Neural progenitor cell (in vitro differentiated cells): ENCODE data around the gene SDK1.

Experiments used
- CTCF ChIP-seq: fragments of 200-600 bp; sonication (generic); IDR thresholded peaks from 2 replicates; pipeline ENCODE4 v1.5.1; 2017; ENCODE audit warnings: antibody characterized with exemption, mild to moderate bottlenecking
- EZH2phosphoT487 ChIP-seq: fragments of 200-600 bp; sonication (generic); IDR thresholded peaks from 2 replicates; pipeline ENCODE4 v1.6.1; 2017; ENCODE audit warnings: antibody characterized with exemption

DNA sequence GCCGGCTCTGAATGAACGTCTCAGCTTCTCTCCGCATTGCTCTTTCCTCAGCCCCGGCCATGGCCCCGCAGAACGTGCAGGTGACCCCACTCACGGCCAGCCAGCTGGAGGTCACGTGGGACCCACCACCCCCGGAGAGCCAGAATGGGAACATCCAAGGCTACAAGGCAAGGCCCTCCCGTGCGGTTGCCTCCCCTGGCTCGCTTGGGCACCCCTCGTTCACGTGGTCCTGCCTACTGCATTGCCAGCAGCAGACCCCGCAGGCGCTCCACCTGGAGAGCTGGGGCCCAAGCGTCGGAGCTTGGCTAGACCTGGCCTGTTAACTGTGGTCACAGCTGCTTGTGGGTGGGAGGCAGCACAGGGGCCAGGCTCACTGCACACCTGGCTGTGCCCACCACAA, 904.8 kb downstream of the SDK1 start:
- no peak for TF ChIP-seq CTCF
- no peak for TF ChIP-seq EZH2phosphoT487
